Tibial nerve (tissue), 4 donors: ENCODE measurements around the gene LAMB4.

ENCODE experiments used
- CTCF ChIP-seq, 5 experiments: fragments of 200-600 bp in 3 of 5; fragments of 450-650 bp in 2 of 5; sonication (generic) in 3 of 5; IDR thresholded peaks; one replicate each; pipeline ENCODE4 v1.5.1; 2016 to 2019; ENCODE audit warnings: antibody characterized with exemption in 5 of 5, mild to moderate bottlenecking in 3 of 5, moderate library complexity in 2 of 5
- EP300 ChIP-seq, 2 donors: sonication (generic); formaldehyde crosslinking; IDR thresholded peaks; one replicate each; pipeline ENCODE4 v1.6.1; 2017; ENCODE audit warnings: antibody characterized with exemption in 2 of 2, mild to moderate bottlenecking in 1 of 2
- POLR2A ChIP-seq, 2 donors: fragments of 450-650 bp; IDR thresholded peaks; one replicate each; pipeline ENCODE4 v1.6.1; 2017; ENCODE audit warnings: antibody characterized with exemption in 2 of 2, mild to moderate bottlenecking in 2 of 2, moderate library complexity in 2 of 2

GRCh38 chr7:107980671-107981190, 149.4 kb downstream of the LAMB4 start:
- no peak for TF ChIP-seq CTCF (IDR thresholded peaks at IDR 0.05)
- TF ChIP-seq POLR2A (IDR thresholded peaks at IDR 0.05), result no peak
- TF ChIP-seq EP300 (IDR thresholded peaks at IDR 0.05), result no peak
